HCT116 (cell line): ENCODE measurements around the gene KRT7. TPM values are rescaled to one million over a fixed set of nuclear protein-coding genes. Genes with fewer than 3 reads are reported as not detected.

ENCODE experiments used
- ATAC-seq: fragments of 200-7000 bp; cut with Tn5 transposase; 2 replicates; pipeline ENCODE4 v1.9.1; 2020; ENCODE audit warnings: mild to moderate bottlenecking, moderate library complexity
- BruUV-seq: library from RNA; stranded (reverse); fragments of 400-500 nt; replicated peaks from 2 replicates; lab custom pipeline; 2021; lab: Mats Ljungman, UMichigan
- CTCF ChIA-PET: fragments of 300-600 bp; sonication (Branson Sonifier 250); formaldehyde crosslinking; loops from one replicate; lab custom pipeline; 2021; ENCODE audit warnings: antibody characterized with exemption; lab: Charles Lee
- POLR2A ChIA-PET: fragments of 300-600, 350-600 bp; sonication (Branson Sonifier 250); formaldehyde crosslinking; loops from one replicate; lab custom pipeline; 2021; ENCODE audit warnings: antibody characterized with exemption; lab: Charles Lee
- RAD21 ChIA-PET, 2 experiments: fragments of 300-600 bp; sonication (Branson Sonifier 250); formaldehyde crosslinking; loops; one replicate each; lab custom pipeline; 2023; ENCODE audit warnings: low total read pairs in 2 of 2; ENCODE audit not compliant: uncharacterized antibody in 2 of 2, unreplicated experiment in 2 of 2, low non-redundant PET in 1 of 2; lab: Charles Lee
- DNase-seq: peaks from one replicate; pipeline ENCODE4 v3.0.0-alpha.2; 2010; ENCODE audit warnings: low read depth, low spot score
- H2AFZ ChIP-seq: fragments of 200-600 bp; shearing (Covaris generic), sonication (generic); 2 replicates; pipeline ENCODE4 v1.6.1; 2017; ENCODE audit warnings: low read depth, mixed run types, mixed read lengths, antibody characterized with exemption, low read length; ENCODE audit not compliant: poor library complexity, severe bottlenecking
- H3K27ac ChIP-seq: 2 replicates; pipeline ENCODE4 v1.5.1; 2012; ENCODE audit warnings: low read depth, low read length
- H3K27me3 ChIP-seq: fragments of 200-600 bp; sonication (generic); 2 replicates; pipeline ENCODE4 v1.6.1; 2016; ENCODE audit warnings: mixed run types, low read length, mixed read lengths; ENCODE audit not compliant: insufficient read depth
- H3K36me3 ChIP-seq, 2 experiments: fragments of 200-500 bp in 1 of 2; fragments of 200-600 bp in 1 of 2; sonication (Bioruptor generic) in 1 of 2; sonication (generic) in 1 of 2; 2 replicates each; pipeline versions ENCODE4 v1.5.1 to v1.6.1; 2014 to 2016; ENCODE audit warnings: low read length in 2 of 2, inconsistent platforms in 1 of 2, mixed read lengths in 1 of 2, mixed run types in 1 of 2; ENCODE audit not compliant: insufficient read depth in 2 of 2, control insufficient read depth in 1 of 2
- H3K4me1 ChIP-seq, 2 experiments: fragments of 200-600 bp in 1 of 2; sonication (generic) in 1 of 2; 2 replicates each; pipeline versions ENCODE4 v1.5.1 to v1.6.1; 2012 to 2017; ENCODE audit warnings: low read length in 2 of 2, inconsistent platforms in 1 of 2, mild to moderate bottlenecking in 1 of 2, mixed read lengths in 1 of 2, mixed run types in 1 of 2, moderate library complexity in 1 of 2; ENCODE audit not compliant: insufficient read depth in 2 of 2, control insufficient read depth in 1 of 2
- H3K4me2 ChIP-seq: fragments of 200-600 bp; sonication (generic); 2 replicates; pipeline ENCODE4 v1.6.1; 2017; ENCODE audit warnings: mixed run types, low read length, mixed read lengths
- H3K4me3 ChIP-seq, 2 experiments: fragments of 200-600 bp in 1 of 2; sonication (generic) in 1 of 2; replicated peaks in 1 of 2; 2 replicates each; pipeline ENCODE4 v1.5.1; 2011 to 2016; ENCODE audit warnings: low read length in 2 of 2, control low read depth in 1 of 2, low read depth in 1 of 2, mild to moderate bottlenecking in 1 of 2, mixed read lengths in 1 of 2, mixed run types in 1 of 2
- H3K79me2 ChIP-seq: fragments of 200-600 bp; sonication (generic); 2 replicates; pipeline ENCODE4 v1.6.1; 2017; ENCODE audit warnings: mild to moderate bottlenecking, mixed run types, low read length, moderate library complexity, mixed read lengths; ENCODE audit not compliant: insufficient read depth
- H3K9ac ChIP-seq: fragments of 200-600 bp; sonication (generic); 2 replicates; pipeline ENCODE4 v1.6.1; 2016; ENCODE audit warnings: low read length, mixed read lengths
- H3K9me2 ChIP-seq: fragments of 200-600 bp; sonication (generic), shearing (Covaris generic); 2 replicates; pipeline ENCODE4 v1.6.1; 2017; ENCODE audit warnings: mixed run types, mild to moderate bottlenecking, moderate library complexity; ENCODE audit not compliant: insufficient read depth
- H3K9me3 ChIP-seq, 2 experiments: fragments of 200-500 bp in 1 of 2; fragments of 200-600 bp in 1 of 2; sonication (Bioruptor generic) in 1 of 2; sonication (generic) in 1 of 2; 2 replicates each; pipeline ENCODE4 v1.6.1; 2014 to 2017; ENCODE audit warnings: low read length in 2 of 2, mixed read lengths in 2 of 2, inconsistent platforms in 1 of 2, low read depth in 1 of 2, mild to moderate bottlenecking in 1 of 2, mixed run types in 1 of 2, moderate library complexity in 1 of 2; ENCODE audit not compliant: control insufficient read depth in 1 of 2, insufficient read depth in 1 of 2
- H4K20me1 ChIP-seq: fragments of 200-600 bp; sonication (generic), shearing (Covaris generic); 2 replicates; pipeline ENCODE4 v1.6.1; 2017; ENCODE audit warnings: mixed run types, mild to moderate bottlenecking, moderate library complexity; ENCODE audit not compliant: insufficient read depth
- CBX3 ChIP-seq: IDR thresholded peaks from 2 replicates; pipeline ENCODE4 v1.6.1; 2012; ENCODE audit warnings: low read depth
- CEBPB ChIP-seq: IDR thresholded peaks from 2 replicates; pipeline ENCODE4 v1.6.1; 2012; ENCODE audit warnings: low read depth
- CTCF ChIP-seq, 3 experiments: fragments of 200-600 bp in 1 of 3; sonication (generic) in 1 of 3; IDR thresholded peaks in 2 of 3; conservative IDR thresholded peaks in 1 of 3; 2 replicates each; pipeline ENCODE4 v1.5.1; 2012 to 2017; ENCODE audit warnings: low read depth in 2 of 3, low read length in 2 of 3, antibody characterized with exemption in 1 of 3, borderline replicate concordance in 1 of 3, control low read depth in 1 of 3, mild to moderate bottlenecking in 1 of 3, mixed read lengths in 1 of 3, mixed run types in 1 of 3, moderate library complexity in 1 of 3; ENCODE audit not compliant: insufficient read depth in 1 of 3
- ELF1 ChIP-seq: IDR thresholded peaks from 2 replicates; pipeline ENCODE4 v1.6.1; 2012; ENCODE audit warnings: low read depth, borderline replicate concordance
- EZH2 ChIP-seq: fragments of 200-600 bp; sonication (generic); IDR thresholded peaks from 2 replicates; pipeline ENCODE4 v1.6.1; 2017; ENCODE audit warnings: antibody characterized with exemption, mixed run types
- FOSL1 ChIP-seq: IDR thresholded peaks from 2 replicates; pipeline ENCODE4 v1.6.1; 2012; ENCODE audit warnings: low read depth
- POLR2A ChIP-seq: IDR thresholded peaks from 2 replicates; pipeline ENCODE4 v1.7.0; 2011; ENCODE audit warnings: borderline replicate concordance; ENCODE audit not compliant: insufficient read depth, insufficient read length; ENCODE audit errors: extremely low read depth
- RAD21 ChIP-seq: IDR thresholded peaks from 2 replicates; pipeline ENCODE4 v1.6.1; 2012; ENCODE audit warnings: low read depth, mild to moderate bottlenecking
- SIN3A ChIP-seq: IDR thresholded peaks from 2 replicates; pipeline ENCODE4 v1.6.1; 2012; ENCODE audit warnings: low read depth
- TCF7L2 ChIP-seq: IDR thresholded peaks from 2 replicates; pipeline ENCODE4 v1.7.0; 2011; ENCODE audit warnings: borderline replicate concordance, inconsistent platforms; ENCODE audit not compliant: insufficient read depth, insufficient read length; ENCODE audit errors: extremely low read depth
- YY1 ChIP-seq: IDR thresholded peaks from 2 replicates; pipeline ENCODE4 v1.6.1; 2011; ENCODE audit warnings: low read length, low read depth, moderate library complexity, mild to moderate bottlenecking; ENCODE audit not compliant: insufficient replicate concordance; ENCODE audit errors: extremely low read depth
- ZFX ChIP-seq: fragments of 450-650 bp; IDR thresholded peaks from 2 replicates; pipeline ENCODE4 v1.6.1; 2017
- ZNF274 ChIP-seq: fragments of 200-500 bp; sonication (Bioruptor generic); IDR thresholded peaks from 2 replicates; pipeline ENCODE4 v1.6.1; 2014; ENCODE audit warnings: mild to moderate bottlenecking, low read depth, low read length, inconsistent platforms
- intact Hi-C: fragments of 100-400 bp; cut with micrococcal nuclease; formaldehyde crosslinking; loops from 2 replicates; pipeline ENCODE4 v1.10.0; 2022
- total RNA-seq: library from RNA; stranded (reverse); gene quantifications from one replicate; pipeline ENCODE4 v1.2.1, GENCODE V29; 2021; ENCODE audit not compliant: unreplicated experiment
- TF ChIP-seq, protein P1 (sequence below): IDR thresholded peaks from 2 replicates; pipeline ENCODE4 v1.6.1; 2012
- TF ChIP-seq, protein P2 (sequence below): IDR thresholded peaks from 2 replicates; pipeline ENCODE4 v1.6.1; 2012; ENCODE audit warnings: low read depth

The KRT7 gene
- total RNA-seq, 1 experiment from 2014 or later: 72.6 TPM

- no peak overlapping the region for H3K9ac ChIP-seq
- no TSS peak for BruUV-seq
- no peak overlapping the region for H2AFZ ChIP-seq
- H3K9me2 ChIP-seq: no peaks in the 10 kb centered on the region
- no peaks in the 10 kb centered on the region for H3K27me3 ChIP-seq
- H3K79me2 ChIP-seq: no peaks in the 10 kb centered on the region
- H3K36me3 ChIP-seq: no peaks in the 10 kb centered on the region
- RAD21 ChIA-PET: no interaction called here
- no peaks in the 10 kb centered on the region for H4K20me1 ChIP-seq
- ATAC-seq (no peak), DNase-seq (no peak)
- H3K4me3 ChIP-seq: no peak overlapping the region
- intact Hi-C loops: no loop called here
- no peaks in the 10 kb centered on the region for H3K9me3 ChIP-seq
- TF ChIP-seq ZFX (no peak), CEBPB (no peak), RAD21 (no peak)
- POLR2A ChIA-PET: interaction anchor here (1.1 to 1.2 kb wide), 2 partner anchors 11 to 13 kb away, joined by 3 read pairs; no protein-coding TSS in a partner anchor
- H3K27ac ChIP-seq: no peak overlapping the region
- no peak overlapping the region for H3K4me2 ChIP-seq
- peaks cover 17 to 22% of the 10 kb centered on the region in 2 experiments for H3K4me1 ChIP-seq
- CTCF ChIA-PET: interaction anchor here (1.4 kb wide), 1 partner anchor 15 kb away, joined by 6 read pairs; no protein-coding TSS in a partner anchor
Observed at GRCh38 chr12:52264435-52264825, 31.4 kb downstream of the KRT7 start.

DNA sequence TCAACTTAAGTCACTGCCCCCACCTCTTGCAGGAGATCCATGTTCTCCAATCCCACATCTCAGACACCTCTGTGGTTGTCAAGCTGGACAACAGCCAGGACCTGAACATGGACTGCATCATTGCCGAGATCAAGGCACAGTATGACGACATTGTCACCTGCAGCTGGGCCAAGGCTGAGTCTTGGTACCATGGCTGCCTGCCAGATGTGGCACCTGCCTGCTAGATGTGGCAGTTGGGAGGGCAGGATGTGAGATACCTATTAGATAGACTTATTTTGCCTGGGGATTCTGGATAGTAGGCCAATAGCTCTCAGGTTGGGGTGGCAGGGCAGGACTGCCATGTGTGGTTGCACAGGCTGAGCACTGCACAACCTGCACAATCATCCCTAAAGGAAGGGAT, 33.5 kb downstream of the KRT7 start:
- H3K4me3 ChIP-seq: no peak overlapping the region
- H4K20me1 ChIP-seq: no peaks in the 10 kb centered on the region
- DNase-seq (no peak), ATAC-seq (no peak)
- no peak overlapping the region for H2AFZ ChIP-seq
- H3K27me3 ChIP-seq: no peaks in the 10 kb centered on the region
- H3K27ac ChIP-seq: no peak overlapping the region
- no TSS peak for BruUV-seq
- CTCF ChIA-PET: interaction anchor here (2.0 kb wide), 1 partner anchor 13 kb away, joined by 7 read pairs; no protein-coding TSS in a partner anchor
- RAD21 ChIA-PET: no interaction called here
- H3K36me3 ChIP-seq: no peaks in the 10 kb centered on the region
- peaks cover 0 to 1% of the 10 kb centered on the region in 2 experiments; a peak in 2 of 4 replicates for H3K4me1 ChIP-seq
- no peak overlapping the region for H3K4me2 ChIP-seq
- no peaks in the 10 kb centered on the region for H3K9me3 ChIP-seq
- H3K9ac ChIP-seq: no peak overlapping the region
- H3K79me2 ChIP-seq: no peaks in the 10 kb centered on the region
- intact Hi-C loops: no loop called here
- no peaks in the 10 kb centered on the region for H3K9me2 ChIP-seq
- POLR2A ChIA-PET: interaction anchor here (1.8 kb wide), 1 partner anchor 14 kb away, joined by 5 read pairs; no protein-coding TSS in a partner anchor
- TF ChIP-seq CBX3 (no peak), SIN3A (no peak), ZFX (no peak), ELF1 (no peak), YY1 (no peak), EZH2 (no peak), TCF7L2 (no peak), POLR2A (no peak), RAD21 (no peak), CEBPB (no peak), ZNF274 (no peak), FOSL1 (no peak), CTCF (IDR thresholded peaks at IDR 0.05 in 2 of 3, conservative IDR thresholded peaks at IDR 0.05 in 1 of 3; ENCODE audit: borderline replicate concordance in 1 of 3, insufficient read depth in 1 of 3, low read depth in 2 of 3, low read length in 2 of 3) (no peak)
- TF ChIP-seq, protein P1, sequence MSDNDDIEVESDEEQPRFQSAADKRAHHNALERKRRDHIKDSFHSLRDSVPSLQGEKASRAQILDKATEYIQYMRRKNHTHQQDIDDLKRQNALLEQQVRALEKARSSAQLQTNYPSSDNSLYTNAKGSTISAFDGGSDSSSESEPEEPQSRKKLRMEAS: no peak
- TF ChIP-seq, protein P2, sequence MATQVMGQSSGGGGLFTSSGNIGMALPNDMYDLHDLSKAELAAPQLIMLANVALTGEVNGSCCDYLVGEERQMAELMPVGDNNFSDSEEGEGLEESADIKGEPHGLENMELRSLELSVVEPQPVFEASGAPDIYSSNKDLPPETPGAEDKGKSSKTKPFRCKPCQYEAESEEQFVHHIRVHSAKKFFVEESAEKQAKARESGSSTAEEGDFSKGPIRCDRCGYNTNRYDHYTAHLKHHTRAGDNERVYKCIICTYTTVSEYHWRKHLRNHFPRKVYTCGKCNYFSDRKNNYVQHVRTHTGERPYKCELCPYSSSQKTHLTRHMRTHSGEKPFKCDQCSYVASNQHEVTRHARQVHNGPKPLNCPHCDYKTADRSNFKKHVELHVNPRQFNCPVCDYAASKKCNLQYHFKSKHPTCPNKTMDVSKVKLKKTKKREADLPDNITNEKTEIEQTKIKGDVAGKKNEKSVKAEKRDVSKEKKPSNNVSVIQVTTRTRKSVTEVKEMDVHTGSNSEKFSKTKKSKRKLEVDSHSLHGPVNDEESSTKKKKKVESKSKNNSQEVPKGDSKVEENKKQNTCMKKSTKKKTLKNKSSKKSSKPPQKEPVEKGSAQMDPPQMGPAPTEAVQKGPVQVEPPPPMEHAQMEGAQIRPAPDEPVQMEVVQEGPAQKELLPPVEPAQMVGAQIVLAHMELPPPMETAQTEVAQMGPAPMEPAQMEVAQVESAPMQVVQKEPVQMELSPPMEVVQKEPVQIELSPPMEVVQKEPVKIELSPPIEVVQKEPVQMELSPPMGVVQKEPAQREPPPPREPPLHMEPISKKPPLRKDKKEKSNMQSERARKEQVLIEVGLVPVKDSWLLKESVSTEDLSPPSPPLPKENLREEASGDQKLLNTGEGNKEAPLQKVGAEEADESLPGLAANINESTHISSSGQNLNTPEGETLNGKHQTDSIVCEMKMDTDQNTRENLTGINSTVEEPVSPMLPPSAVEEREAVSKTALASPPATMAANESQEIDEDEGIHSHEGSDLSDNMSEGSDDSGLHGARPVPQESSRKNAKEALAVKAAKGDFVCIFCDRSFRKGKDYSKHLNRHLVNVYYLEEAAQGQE: no peak
